GM23248 (cell line): ENCODE data around the gene PLEKHH1. TPM values are rescaled to one million over a fixed set of nuclear protein-coding genes. Genes with fewer than 3 reads are reported as not detected.

Experiments
- DNase-seq: peaks from one replicate; pipeline ENCODE4 v3.0.0-alpha.2; 2015
- H2AFZ ChIP-seq: fragments of 200-600 bp; sonication (generic); 2 replicates; pipeline ENCODE4 v1.6.1; 2016; ENCODE audit warnings: antibody characterized with exemption
- H3F3A ChIP-seq: fragments of 200-600 bp; sonication (generic); 2 replicates; pipeline ENCODE4 v1.6.1; 2016; ENCODE audit warnings: mild to moderate bottlenecking, antibody characterized with exemption, mixed run types; ENCODE audit not compliant: insufficient read depth
- H3K27ac ChIP-seq: fragments of 200-600 bp; sonication (generic); 2 replicates; pipeline ENCODE4 v1.5.1; 2016; ENCODE audit warnings: mild to moderate bottlenecking
- H3K27me3 ChIP-seq: fragments of 200-600 bp; sonication (generic); replicated peaks from 2 replicates; pipeline ENCODE4 v1.6.1; 2016; ENCODE audit warnings: mild to moderate bottlenecking; ENCODE audit not compliant: insufficient read depth
- H3K36me3 ChIP-seq: fragments of 200-600 bp; sonication (generic); 2 replicates; pipeline ENCODE4 v1.6.1; 2016; ENCODE audit warnings: low read depth, mild to moderate bottlenecking
- H3K4me1 ChIP-seq: fragments of 200-600 bp; sonication (generic); 2 replicates; pipeline ENCODE4 v1.6.1; 2016; ENCODE audit warnings: mild to moderate bottlenecking; ENCODE audit not compliant: insufficient read depth
- H3K4me2 ChIP-seq: fragments of 200-600 bp; sonication (generic); one replicate; pipeline ENCODE4 v1.6.1; 2016; ENCODE audit warnings: mild to moderate bottlenecking; ENCODE audit not compliant: unreplicated experiment
- H3K4me3 ChIP-seq: fragments of 200-600 bp; sonication (generic); 2 replicates; pipeline ENCODE4 v1.5.1; 2016; ENCODE audit warnings: mild to moderate bottlenecking
- H3K79me2 ChIP-seq: fragments of 200-600 bp; sonication (generic); 2 replicates; pipeline ENCODE4 v1.6.1; 2016; ENCODE audit warnings: mild to moderate bottlenecking; ENCODE audit not compliant: insufficient read depth
- H3K9ac ChIP-seq: fragments of 200-600 bp; sonication (generic); 2 replicates; pipeline ENCODE4 v1.6.1; 2016; ENCODE audit warnings: mild to moderate bottlenecking
- H3K9me2 ChIP-seq: fragments of 200-600 bp; sonication (generic); 2 replicates; pipeline ENCODE4 v1.6.1; 2016; ENCODE audit warnings: mixed run types, mild to moderate bottlenecking, moderate library complexity; ENCODE audit not compliant: insufficient read depth
- H3K9me3 ChIP-seq: fragments of 200-600 bp; sonication (generic); one replicate; pipeline ENCODE4 v1.6.1; 2017; ENCODE audit warnings: low read depth
- H4K20me1 ChIP-seq: fragments of 200-600 bp; sonication (generic); 2 replicates; pipeline ENCODE4 v1.6.0; 2016; ENCODE audit not compliant: insufficient read depth
- EZH2 ChIP-seq: fragments of 200-600 bp; sonication (generic); IDR thresholded peaks from 2 replicates; pipeline ENCODE4 v1.6.1; 2018; ENCODE audit warnings: antibody characterized with exemption, mild to moderate bottlenecking; ENCODE audit not compliant: insufficient read depth, poor library complexity, severe bottlenecking
- EZH2phosphoT487 ChIP-seq: fragments of 200-600 bp; sonication (generic); IDR thresholded peaks from 2 replicates; pipeline ENCODE4 v1.6.1; 2018; ENCODE audit warnings: antibody characterized with exemption, moderate library complexity, mild to moderate bottlenecking, low read depth; ENCODE audit not compliant: insufficient read depth
- WGBS, 2 experiments: methylation state at CpG; one replicate each; pipeline ENCODE4 v1.1.6; 2015 to 2017; ENCODE audit warnings: low lambda C conversion rate in 2 of 2, low coverage in 1 of 2; ENCODE audit errors: missing lambda C conversion rate in 2 of 2; 5-methylcytosine and 5-hydroxymethylcytosine counted together
- in situ Hi-C: fragments of 300-500 bp; cut with MboI; formaldehyde crosslinking; loops from 2 replicates; pipeline ENCODE4 v1.15.0; 2020
- polyA plus RNA-seq: library from polyadenylated mRNA; unstranded; fragments of >200 nt; fragmentation: Nextera tagmentation; extraction: Ambion mirVana; gene quantifications from 2 replicates; pipeline ENCODE4 v1.2.1, GENCODE V29; 2016
- total RNA-seq: library from RNA; depleted of rRNA; stranded (reverse); fragments of >200 nt; shearing (Covaris generic); gene quantifications from 2 replicates; pipeline ENCODE4 v1.2.3, GENCODE V29; 2014

PLEKHH1 gene
- total and polyA plus RNA-seq, 2 experiments from 2014 or later, result under 0.01 to 0.13 TPM

- 36 to 39% methylated on average over 6 of the region's 6 CpGs for WGBS, 2 experiments
- DNase-seq, result no peak
- no peak overlapping the region for H3K9ac ChIP-seq
- H3K27ac ChIP-seq, result no peak overlapping the region
- no peaks in the 10 kb centered on the region for H3K4me1 ChIP-seq
- in situ Hi-C loops, result loop anchor here (10.0 kb wide), 1 partner anchor 142 kb away; no protein-coding TSS in a partner anchor
- no peak overlapping the region for H2AFZ ChIP-seq
- H3K4me2 ChIP-seq, result no peak overlapping the region
- no peaks in the 10 kb centered on the region for H3K36me3 ChIP-seq
- no peaks in the 10 kb centered on the region for H3F3A ChIP-seq
- H4K20me1 ChIP-seq, result no peaks in the 10 kb centered on the region
- H3K9me2 ChIP-seq, result no peaks in the 10 kb centered on the region
- TF ChIP-seq EZH2 (no peak), EZH2phosphoT487 (no peak)
- H3K79me2 ChIP-seq, result no peaks in the 10 kb centered on the region
- H3K27me3 ChIP-seq, result no peaks in the 10 kb centered on the region; the same call in 1 of the 2 replicates
- H3K9me3 ChIP-seq, result no peaks in the 10 kb centered on the region
- H3K4me3 ChIP-seq, result no peak overlapping the region
Measured at GRCh38 chr14:67566908-67567307, 33.8 kb downstream of the PLEKHH1 start.

DNA sequence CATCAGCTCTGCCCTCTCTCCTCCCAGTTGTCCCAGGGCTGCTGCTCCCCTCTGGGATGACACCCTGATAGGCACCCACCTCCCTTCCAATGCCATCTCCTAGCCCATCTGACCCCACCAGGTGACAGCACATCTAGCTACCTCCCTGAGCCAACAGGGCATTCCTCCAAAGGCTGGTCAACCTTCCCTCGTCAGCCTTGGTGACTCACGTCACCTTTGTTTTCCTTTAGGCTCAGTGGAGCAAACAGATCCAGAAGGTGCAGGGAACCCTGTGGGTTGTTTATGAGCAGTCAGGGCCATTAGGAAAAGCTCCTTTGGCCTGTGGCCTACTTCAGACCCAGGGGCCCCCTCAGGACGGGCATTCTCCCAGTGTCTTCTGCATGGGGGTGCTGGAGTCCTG, 34.6 kb downstream of the PLEKHH1 start:
- H3K4me1 ChIP-seq, result no peaks in the 10 kb centered on the region
- in situ Hi-C loops, result loop anchor here (10.0 kb wide), 1 partner anchor 143 kb away; no protein-coding TSS in a partner anchor
- H3K27me3 ChIP-seq, result no peaks in the 10 kb centered on the region; the same call in 1 of the 2 replicates
- TF ChIP-seq EZH2phosphoT487, result no peak
- TF ChIP-seq EZH2, result no peak
- no peaks in the 10 kb centered on the region for H3K9me3 ChIP-seq
- no peaks in the 10 kb centered on the region for H3K9me2 ChIP-seq
- WGBS, 2 experiments, result 53 to 69% methylated on average over 3 of the region's 3 CpGs
- no peak overlapping the region for H2AFZ ChIP-seq
- no peaks in the 10 kb centered on the region for H3K36me3 ChIP-seq
- no peaks in the 10 kb centered on the region for H3K79me2 ChIP-seq
- DNase-seq, result no peak
- no peak overlapping the region for H3K9ac ChIP-seq
- no peak overlapping the region for H3K4me3 ChIP-seq
- H4K20me1 ChIP-seq, result no peaks in the 10 kb centered on the region
- no peak overlapping the region for H3K27ac ChIP-seq
- H3F3A ChIP-seq, result no peaks in the 10 kb centered on the region
- no peak overlapping the region for H3K4me2 ChIP-seq

DNA sequence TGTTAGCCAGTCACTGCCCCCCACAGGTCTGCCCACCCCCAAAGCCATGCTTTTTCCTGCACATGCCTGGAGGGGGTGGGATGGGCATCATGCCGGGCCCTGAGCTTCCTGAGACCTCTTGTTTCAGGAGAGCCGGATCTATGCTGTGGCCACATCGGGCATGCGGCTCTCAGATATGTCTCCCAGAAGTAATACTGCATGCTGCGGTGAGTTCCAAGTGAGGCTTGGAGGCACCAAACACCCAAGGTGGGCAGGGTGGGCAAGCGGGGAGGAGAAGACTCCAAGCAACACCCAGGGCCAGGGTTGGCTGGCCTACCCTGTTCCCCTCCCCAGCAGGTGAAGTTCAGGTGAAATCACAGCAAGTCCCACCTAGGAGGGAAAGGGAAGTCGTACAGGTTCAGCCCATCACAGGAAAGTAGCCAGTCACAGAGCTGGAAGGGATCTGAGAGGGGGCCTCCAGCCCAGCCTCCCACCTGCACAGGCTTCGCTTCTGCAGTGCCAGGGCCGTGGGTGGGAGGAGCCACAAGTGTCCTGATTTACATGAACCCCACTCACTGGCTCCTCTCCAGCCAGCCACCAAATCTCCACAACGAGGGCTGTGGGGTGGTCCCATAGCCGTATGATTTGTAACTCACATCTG, 36.0 kb downstream of the PLEKHH1 start:
- Histone ChIP-seq H2AFZ (no peak overlapping the region), H3K4me3 (no peak overlapping the region), H3K9me2 (no peaks in the 10 kb centered on the region), H3K79me2 (no peaks in the 10 kb centered on the region), H4K20me1 (no peaks in the 10 kb centered on the region), H3K9me3 (no peaks in the 10 kb centered on the region), H3K27ac (no peak overlapping the region), H3K36me3 (no peaks in the 10 kb centered on the region), H3K27me3 (no peaks in the 10 kb centered on the region; the same call in 1 of the 2 replicates), H3K4me2 (no peak overlapping the region), H3K4me1 (no peaks in the 10 kb centered on the region), H3F3A (no peaks in the 10 kb centered on the region), H3K9ac (no peak overlapping the region)
- in situ Hi-C loops, result loop anchor here (10.0 kb wide), 1 partner anchor 144 kb away; no protein-coding TSS in a partner anchor
- TF ChIP-seq EZH2, result no peak
- no peak for TF ChIP-seq EZH2phosphoT487
- WGBS, 2 experiments, result 65 to 69% methylated on average over 11 of the region's 11 CpGs
- DNase-seq, result no peak

GRCh38 chr14:67569651-67570290, 36.7 kb downstream of the PLEKHH1 start:
- H3K4me3 ChIP-seq, result no peak overlapping the region
- no peak overlapping the region for H2AFZ ChIP-seq
- DNase-seq, result no peak
- no peaks in the 10 kb centered on the region; the same call in 1 of the 2 replicates for H3K27me3 ChIP-seq
- H3K4me2 ChIP-seq, result no peak overlapping the region
- no peak overlapping the region for H3K9ac ChIP-seq
- no peaks in the 10 kb centered on the region for H3K36me3 ChIP-seq
- H3K79me2 ChIP-seq, result no peaks in the 10 kb centered on the region
- no peaks in the 10 kb centered on the region for H3K9me2 ChIP-seq
- in situ Hi-C loops, result loop anchor here (10.0 kb wide), 1 partner anchor 145 kb away; no protein-coding TSS in a partner anchor
- H3F3A ChIP-seq, result no peaks in the 10 kb centered on the region
- no peaks in the 10 kb centered on the region for H4K20me1 ChIP-seq
- H3K4me1 ChIP-seq, result no peaks in the 10 kb centered on the region
- no peaks in the 10 kb centered on the region for H3K9me3 ChIP-seq
- WGBS, 2 experiments, result 51 to 52% methylated on average over 4 of the region's 4 CpGs
- H3K27ac ChIP-seq, result no peak overlapping the region
- TF ChIP-seq EZH2, result no peak
- no peak for TF ChIP-seq EZH2phosphoT487
